ENCODE data around the gene ABHD18.
A peak's percentile ranks its signal among the peaks of the same experiment; 100 is the strongest.
"Not testable (repeated sequence)": the region's sequence is repeated elsewhere in the genome, so short reads cannot be mapped to it uniquely, and the experiment has no call there.

ABHD18 gene

GRCh38 chr4:127965062-127965802, at the start of gene ABHD18, which contains the start of gene MFSD8:
TSS of gene ABHD18 (plus strand) at chr4:127965406. CDS start at chr4:127982956, 17,550 bp downstream.
TSS of gene MFSD8 (minus strand) at chr4:127965173. CDS start at chr4:127965133, 40 bp downstream.
- peak; percentile 95 to 98 for DNase-seq (ENCODE audit: low read depth in 1 of 2, low spot score in 1 of 2)

- DNase-seq (ENCODE audit: low read depth in 1 of 2, low spot score in 1 of 2): no peak
Observed at GRCh38 chr4:127916512-127916911, 48.7 kb upstream of the ABHD18 start.

GRCh38 chr4:127917151-127917550, 48.1 kb upstream of the ABHD18 start:
- no peak for DNase-seq (ENCODE audit: low read depth in 1 of 2, low spot score in 1 of 2)

- DNase-seq (ENCODE audit: low read depth in 1 of 2, low spot score in 1 of 2): no peak
Observed at GRCh38 chr4:127920521-127920920, 44.7 kb upstream of the ABHD18 start.

GRCh38 chr4:127922226-127922625, 43.0 kb upstream of the ABHD18 start:
- no peak for DNase-seq (ENCODE audit: low read depth in 1 of 2, low spot score in 1 of 2)

- not testable (repeated sequence) for DNase-seq (ENCODE audit: low read depth in 1 of 2, low spot score in 1 of 2)
Observed at GRCh38 chr4:127925720-127926119, 39.5 kb upstream of the ABHD18 start.

DNA sequence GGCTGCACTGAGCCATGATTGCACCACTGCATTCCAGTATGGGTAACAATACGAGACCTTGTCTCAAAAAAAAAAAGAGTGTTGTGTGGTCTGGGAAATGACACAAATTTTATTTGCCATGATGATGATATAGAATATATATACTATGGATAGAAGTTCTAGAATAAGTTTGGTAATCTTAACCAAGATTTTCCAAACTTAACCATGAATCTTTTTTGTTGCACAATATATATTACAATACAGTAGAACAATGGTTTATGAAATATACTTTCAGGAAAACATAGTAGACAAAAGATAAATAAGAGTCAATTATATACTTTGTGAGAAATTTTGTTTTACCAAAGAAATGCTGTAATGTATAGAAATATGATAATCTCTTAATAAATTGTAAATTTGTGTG, 35.0 kb upstream of the ABHD18 start:
- DNase-seq (ENCODE audit: low read depth in 1 of 2, low spot score in 1 of 2): no peak

DNA sequence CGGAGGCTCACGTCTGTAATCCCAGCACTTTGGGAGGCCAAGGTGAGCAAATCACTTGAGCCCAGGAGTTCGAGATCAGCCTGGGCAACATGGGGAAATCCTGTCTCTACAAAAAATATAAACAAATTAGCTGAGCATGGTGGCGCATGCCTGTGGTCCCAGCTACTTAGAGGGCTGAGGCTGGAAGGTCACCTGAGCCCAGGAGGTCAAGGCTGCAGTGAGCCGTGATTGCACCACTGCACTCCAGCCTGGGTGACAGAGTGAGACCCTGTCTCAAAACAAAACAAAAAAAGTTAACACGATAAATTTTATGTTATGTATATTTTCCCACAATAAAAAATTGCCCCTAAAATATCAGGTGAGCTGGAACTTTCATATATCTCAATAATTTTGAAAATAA, 33.4 kb upstream of the ABHD18 start:
- not testable (repeated sequence) for DNase-seq (ENCODE audit: low read depth in 1 of 2, low spot score in 1 of 2)

DNA sequence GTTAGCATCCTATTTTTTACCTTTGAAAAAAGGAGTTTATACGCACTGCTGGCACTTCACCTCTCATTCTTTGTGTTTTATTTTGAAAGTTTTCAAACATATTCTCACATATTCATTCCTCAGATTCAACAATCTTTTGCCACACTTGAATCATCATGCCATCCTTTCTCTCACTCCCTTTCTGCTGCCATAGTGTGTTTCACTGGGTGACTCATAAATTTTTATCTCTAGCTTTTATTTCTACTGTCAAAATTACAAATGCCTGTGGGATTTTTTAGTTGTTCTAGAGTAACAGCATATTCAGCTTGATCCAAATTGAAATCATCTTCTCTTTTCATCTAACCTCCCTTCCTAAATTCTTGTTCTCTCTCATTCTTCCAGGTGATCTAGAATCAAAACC, 28.2 kb upstream of the ABHD18 start:
- no peak for DNase-seq (ENCODE audit: low read depth in 1 of 2, low spot score in 1 of 2)

DNA sequence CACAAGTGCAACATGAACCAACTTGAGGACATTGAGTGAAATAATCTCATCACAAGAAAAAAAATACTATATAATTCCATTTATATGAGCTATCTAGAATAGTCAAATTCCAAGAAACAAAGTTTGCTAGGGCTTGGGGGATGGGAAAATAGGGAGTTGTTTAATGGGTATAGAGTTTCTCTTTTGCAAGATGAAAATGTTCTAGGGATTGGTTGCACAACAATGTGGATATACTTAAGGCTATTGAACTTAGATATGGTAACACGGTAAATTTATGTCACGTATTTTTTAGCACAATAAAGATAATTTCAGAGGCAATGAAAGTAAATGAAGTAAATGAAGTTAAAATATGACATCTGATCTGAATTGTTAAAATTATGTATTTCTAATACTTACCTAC, 8.1 kb upstream of the ABHD18 start:
- DNase-seq (ENCODE audit: low read depth in 1 of 2, low spot score in 1 of 2): no peak

GRCh38 chr4:127959794-127960193, 5.4 kb upstream of the ABHD18 start:
- DNase-seq (ENCODE audit: low read depth in 1 of 2, low spot score in 1 of 2): no peak

- not testable (repeated sequence) for DNase-seq (ENCODE audit: low read depth in 1 of 2, low spot score in 1 of 2)
Observed at GRCh38 chr4:127963633-127964398, 1.4 kb upstream of the ABHD18 start.

- not testable (repeated sequence) for DNase-seq (ENCODE audit: low read depth in 1 of 2, low spot score in 1 of 2)
Observed at GRCh38 chr4:127964426-127965061, 662 bp upstream of the ABHD18 start.

DNA sequence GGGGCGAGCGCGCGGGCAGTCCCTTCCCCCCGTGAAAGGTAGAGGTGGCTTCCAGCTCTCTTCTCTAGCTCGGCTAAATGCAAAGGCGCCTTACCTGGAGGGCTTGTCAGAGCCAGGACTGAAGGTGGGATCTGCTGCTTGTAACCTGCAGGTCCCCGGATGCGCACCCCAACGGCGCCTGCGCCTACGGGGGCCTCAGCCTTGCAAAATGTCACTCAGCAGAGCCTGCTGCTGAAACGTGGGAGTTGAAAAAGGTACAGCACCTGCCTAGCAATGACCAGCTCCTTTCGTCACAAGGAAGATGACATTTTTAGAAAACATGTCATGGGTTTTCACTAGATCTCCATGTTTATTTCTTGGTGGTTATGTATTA, 583 bp downstream of the ABHD18 start:
- DNase-seq (ENCODE audit: low read depth in 1 of 2, low spot score in 1 of 2): peak; percentile 50 to 58

- DNase-seq (ENCODE audit: low read depth in 1 of 2, low spot score in 1 of 2): no peak
Observed at GRCh38 chr4:127967141-127967775, 2.1 kb downstream of the ABHD18 start.

DNA sequence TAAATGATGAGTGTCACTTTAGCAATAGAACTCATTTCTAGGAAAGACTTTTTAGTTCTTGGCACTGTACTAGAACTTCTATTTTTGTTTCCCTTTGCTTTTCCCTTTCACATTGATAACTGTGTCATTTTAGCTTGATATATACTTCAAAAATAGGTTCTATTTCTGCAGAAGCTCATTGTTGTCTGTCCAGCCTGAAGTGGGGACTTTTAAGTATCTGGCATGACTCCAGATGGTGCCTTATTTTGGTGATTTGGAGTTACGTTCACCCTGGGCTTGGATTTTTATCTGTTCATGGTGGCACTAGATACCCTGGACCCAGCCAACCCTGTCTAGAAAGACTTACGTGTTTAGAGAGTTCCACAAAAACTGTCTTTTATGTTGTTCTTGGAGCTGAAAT, 3.4 kb downstream of the ABHD18 start:
- no peak for DNase-seq (ENCODE audit: low read depth in 1 of 2, low spot score in 1 of 2)

GRCh38 chr4:127970925-127971324, 5.7 kb downstream of the ABHD18 start:
- not testable (repeated sequence) for DNase-seq (ENCODE audit: low read depth in 1 of 2, low spot score in 1 of 2)

- no peak for DNase-seq (ENCODE audit: low read depth in 1 of 2, low spot score in 1 of 2)
Observed at GRCh38 chr4:127975121-127975770, 10.0 kb downstream of the ABHD18 start.

- no peak for DNase-seq (ENCODE audit: low read depth in 1 of 2, low spot score in 1 of 2)
Observed at GRCh38 chr4:127978930-127979329, 13.7 kb downstream of the ABHD18 start.

DNA sequence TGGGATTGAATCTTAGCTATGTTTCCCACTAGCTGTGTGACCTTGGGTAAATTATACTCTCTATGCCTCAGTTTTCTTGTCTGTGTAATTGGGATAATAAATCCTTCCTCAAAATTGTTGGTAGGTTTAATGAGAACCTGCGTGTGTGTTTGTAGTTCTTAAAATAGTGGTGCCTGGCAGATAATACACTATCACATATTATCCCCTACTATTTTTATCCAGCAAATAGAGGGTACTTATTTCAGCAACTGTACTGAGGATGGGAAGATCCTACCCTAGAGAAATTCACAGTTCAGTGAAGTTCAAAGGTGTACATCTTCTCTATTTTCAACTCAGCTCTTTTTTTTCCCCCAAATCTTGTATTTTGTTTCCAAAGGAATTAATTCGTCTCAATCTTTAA, 17.2 kb downstream of the ABHD18 start:
- DNase-seq (ENCODE audit: low read depth in 1 of 2, low spot score in 1 of 2): no peak

- DNase-seq (ENCODE audit: low read depth in 1 of 2, low spot score in 1 of 2): no peak
Observed at GRCh38 chr4:127985989-127986388, 20.8 kb downstream of the ABHD18 start.

Data from activated CD4-positive, alpha-beta T cell treated with anti-CD3 and anti-CD28 coated beads, Interleukin-2, amount 50 U/mL, for 24 hours (primary cell).